HG02938 (cell line): ENCODE data around the gene SV2A.

ENCODE experiments used
- ATAC-seq: cut with Tn5 transposase; IDR thresholded peaks from one replicate; pipeline ENCODE4 v1.9.1; 2021; ENCODE audit warnings: mild to moderate bottlenecking, moderate library complexity; ENCODE audit not compliant: unreplicated experiment

SV2A gene

GRCh38 chr1:149931212-149931790 lies 13.7 kb upstream of the SV2A start:
- no peak for ATAC-seq

GRCh38 chr1:149929856-149930255 lies 12.2 kb upstream of the SV2A start:
- ATAC-seq, result no peak

GRCh38 chr1:149928401-149928724 lies 10.7 kb upstream of the SV2A start:
- ATAC-seq, result no peak

- peak; percentile 91 for ATAC-seq
Observed at GRCh38 chr1:149927563-149928400, 10.1 kb upstream of the SV2A start, which contains the start of gene SF3B4. SF3B4 (minus strand) TSS chr1:149927803; CDS start chr1:149927759, 44 bp downstream.

- ATAC-seq, result peak; percentile 4
Observed at GRCh38 chr1:149927056-149927562, 9.5 kb upstream of the SV2A start.

GRCh38 chr1:149926296-149926695 lies 8.7 kb upstream of the SV2A start:
- ATAC-seq, result no peak

- ATAC-seq, result no peak
Observed at GRCh38 chr1:149925751-149926150, 8.1 kb upstream of the SV2A start.

GRCh38 chr1:149925345-149925744 lies 7.7 kb upstream of the SV2A start:
- no peak for ATAC-seq

- ATAC-seq, result no peak
Observed at GRCh38 chr1:149923626-149924025, 6.0 kb upstream of the SV2A start.

- no peak for ATAC-seq
Observed at GRCh38 chr1:149916898-149917252, 769 bp downstream of the SV2A start.

GRCh38 chr1:149916193-149916897 lies 1.3 kb downstream of the SV2A start:
- no peak for ATAC-seq

GRCh38 chr1:149915429-149916192 lies 2.0 kb downstream of the SV2A start:
- no peak for ATAC-seq

GRCh38 chr1:149914545-149914944 lies 3.1 kb downstream of the SV2A start:
- no peak for ATAC-seq

- no peak for ATAC-seq
Observed at GRCh38 chr1:149906570-149907075, 11.0 kb downstream of the SV2A start.

- no peak for ATAC-seq
Observed at GRCh38 chr1:149903836-149904491, 13.7 kb downstream of the SV2A start.

GRCh38 chr1:149899460-149900284 lies 18.0 kb downstream of the SV2A start, which contains the start of gene BOLA1:
BOLA1 (plus strand) TSS chr1:149899568; CDS start chr1:149900060, 492 bp downstream.
- ATAC-seq, result peak; percentile 90

GRCh38 chr1:149896575-149896974 lies 21.1 kb downstream of the SV2A start:
- ATAC-seq, result no peak

GRCh38 chr1:149888999-149889289 lies 28.7 kb downstream of the SV2A start:
- ATAC-seq, result no peak

- peak; percentile 18 for ATAC-seq
Observed at GRCh38 chr1:149888247-149888998, 29.2 kb downstream of the SV2A start.
